Measurements from ENCODE around the gene CRB1.

- TF ChIP-seq POLR2A (IDR thresholded peaks at IDR 0.05; ENCODE audit: low read depth, low read length) (no peak), POLR2AphosphoS5 (IDR thresholded peaks at IDR 0.05; ENCODE audit: low read depth, low read length) (no peak)
These were observed 68.5 kb downstream of the CRB1 start for GRCh38 chr1:197336571-197336970.
